Endothelial cell of umbilical vein (primary cell): ENCODE results near the gene PRPF40B. TPM values are rescaled to one million over a fixed set of nuclear protein-coding genes. Genes with fewer than 3 reads are reported as not detected.
A peak's percentile ranks its signal among the peaks of the same experiment; 100 is the strongest.

ENCODE experiments used
- BruUV-seq: library from RNA; stranded (reverse); fragments of 400-500 nt; replicated peaks from 2 replicates; lab custom pipeline; 2021; lab: Mats Ljungman, UMichigan
- CTCF ChIA-PET: fragments of 300-600, 350-600 bp; sonication (Branson Sonifier 250); formaldehyde crosslinking; loops from one replicate; lab custom pipeline; 2021; ENCODE audit warnings: antibody characterized with exemption, inconsistent platforms; lab: Charles Lee
- POLR2A ChIA-PET: fragments of 300-600, 350-600 bp; sonication (Branson Sonifier 250); formaldehyde crosslinking; loops from one replicate; lab custom pipeline; 2021; ENCODE audit warnings: antibody characterized with exemption, inconsistent platforms; lab: Charles Lee
- DNase-seq: peaks from one replicate; pipeline ENCODE4 v3.0.0-alpha.2; 2011; ENCODE audit warnings: low read depth, low spot score
- FAIRE-seq: peaks from 2 replicates; lab custom pipeline; 2011; peaks lifted over from hg19 to GRCh38; lab: Jason Lieb, UNC
- H2AFZ ChIP-seq: 2 replicates; pipeline ENCODE4 v1.6.0; 2012; ENCODE audit warnings: low read depth, low read length, control low read depth, inconsistent platforms
- H3K27ac ChIP-seq: 2 replicates; pipeline ENCODE4 v1.5.1; 2011; ENCODE audit warnings: low read depth, mild to moderate bottlenecking, control low read depth, low read length, moderate library complexity; ENCODE audit not compliant: insufficient read depth
- H3K27me3 ChIP-seq, 2 experiments: 2 replicates each; pipeline versions ENCODE4 v1.6.0 to v1.6.1; 2011; ENCODE audit warnings: low read length in 2 of 2, mixed read lengths in 1 of 2; ENCODE audit not compliant: control insufficient read depth in 2 of 2, insufficient read depth in 2 of 2
- H3K36me3 ChIP-seq, 2 experiments: 2 replicates in 1 of 2; 3 replicates in 1 of 2; pipeline ENCODE4 v1.5.1; 2011; ENCODE audit warnings: low read length in 2 of 2, mild to moderate bottlenecking in 1 of 2, moderate library complexity in 1 of 2; ENCODE audit not compliant: control insufficient read depth in 2 of 2, insufficient read depth in 2 of 2; ENCODE audit errors: extremely low read depth in 1 of 2
- H3K4me1 ChIP-seq: 3 replicates; pipeline ENCODE4 v1.5.1; 2011; ENCODE audit warnings: mild to moderate bottlenecking, low read length; ENCODE audit not compliant: control insufficient read depth, insufficient read depth; ENCODE audit errors: extremely low read depth
- H3K4me2 ChIP-seq: 2 replicates; pipeline ENCODE4 v1.6.1; 2011; ENCODE audit warnings: low read length, control low read depth, mixed read lengths; ENCODE audit not compliant: insufficient read depth
- H3K4me3 ChIP-seq, 3 experiments: fragments of 200-600 bp in 1 of 3; sonication (generic), shearing (Covaris generic) in 1 of 3; replicated peaks in 1 of 3; 2 replicates each; pipeline ENCODE4 v1.5.1; 2011 to 2016; ENCODE audit warnings: control low read depth in 3 of 3, low read length in 3 of 3, mild to moderate bottlenecking in 2 of 3, inconsistent platforms in 1 of 3, low read depth in 1 of 3, moderate library complexity in 1 of 3; ENCODE audit not compliant: insufficient read depth in 1 of 3
- H3K79me2 ChIP-seq: 2 replicates; pipeline ENCODE4 v1.6.0; 2012; ENCODE audit warnings: low read length, inconsistent platforms; ENCODE audit not compliant: control insufficient read depth, insufficient read depth
- H3K9ac ChIP-seq: replicated peaks from 2 replicates; pipeline ENCODE3; 2011; ENCODE audit warnings: low read length, control low read depth; ENCODE audit not compliant: insufficient read depth; ENCODE audit errors: extremely low read depth
- H3K9me1 ChIP-seq: replicated peaks from 3 replicates; pipeline ENCODE4 v1.6.0; 2011; ENCODE audit warnings: mild to moderate bottlenecking, low read length; ENCODE audit not compliant: control insufficient read depth, insufficient read depth; ENCODE audit errors: extremely low read depth
- H3K9me3 ChIP-seq: replicated peaks from 2 replicates; pipeline ENCODE4 v1.5.1; 2012; ENCODE audit warnings: low read length, inconsistent platforms; ENCODE audit not compliant: control insufficient read depth, insufficient read depth
- H4K20me1 ChIP-seq: replicated peaks from 2 replicates; pipeline ENCODE3; 2011; ENCODE audit warnings: mild to moderate bottlenecking, low read length; ENCODE audit not compliant: control insufficient read depth, insufficient read depth; ENCODE audit errors: extremely low read depth
- EZH2 ChIP-seq: IDR thresholded peaks from 2 replicates; pipeline ENCODE4 v1.6.1; 2012; ENCODE audit warnings: borderline replicate concordance, low read depth, mild to moderate bottlenecking, moderate library complexity, low read length, inconsistent platforms; ENCODE audit not compliant: severe bottlenecking
- FOS ChIP-seq: IDR thresholded peaks from 2 replicates; pipeline ENCODE4 v1.6.1; 2011; ENCODE audit warnings: mild to moderate bottlenecking, low read length, moderate library complexity, borderline replicate concordance; ENCODE audit not compliant: insufficient read depth
- GATA2 ChIP-seq: IDR thresholded peaks from 2 replicates; pipeline ENCODE4 v1.7.0; 2011; ENCODE audit warnings: low read depth, mild to moderate bottlenecking, moderate library complexity, mixed read lengths, low read length; ENCODE audit not compliant: insufficient read length, insufficient read depth
- JUN ChIP-seq: IDR thresholded peaks from 2 replicates; pipeline ENCODE4 v1.6.1; 2011; ENCODE audit warnings: borderline replicate concordance, low read depth; ENCODE audit not compliant: insufficient read length, insufficient read depth
- MYC ChIP-seq: IDR thresholded peaks from one replicate; pipeline ENCODE4 v1.6.1; 2011; ENCODE audit warnings: mild to moderate bottlenecking, low read depth, low read length
- POLR2A ChIP-seq: IDR thresholded peaks from 2 replicates; pipeline ENCODE4 v1.6.1; 2012; ENCODE audit warnings: low read depth, mild to moderate bottlenecking, control low read depth, low read length
- POLR2AphosphoS5 ChIP-seq: IDR thresholded peaks from 2 replicates; pipeline ENCODE4 v1.6.1; 2012; ENCODE audit warnings: low read depth, mild to moderate bottlenecking, control low read depth, low read length, moderate library complexity; ENCODE audit not compliant: insufficient read depth
- dilution Hi-C: fragments of 300-500 bp; cut with MboI; formaldehyde crosslinking; loops from one replicate; pipeline ENCODE4 v1.15.0; 2019; ENCODE audit warnings: low sequenced_read_pairs; ENCODE audit not compliant: extremely low pct_ligation_motif_present
- intact Hi-C: fragments of 100-400 bp; cut with micrococcal nuclease; formaldehyde crosslinking; loops from one replicate; pipeline ENCODE4 v1.10.0; 2022
- polyA plus RNA-seq, 4 experiments: library from polyadenylated mRNA; depleted of rRNA in 3 of 4; stranded (reverse) in 3 of 4; unstranded in 1 of 4; fragments of >200 nt; gene quantifications; 2 replicates each; pipeline versions ENCODE4 v1.2.1 to v1.2.3, GENCODE V29; 2011 to 2012; ENCODE audit warnings: missing spikeins in 1 of 4
- total RNA-seq: library from RNA; stranded (reverse); gene quantifications from 2 replicates; pipeline ENCODE4 v1.2.3, GENCODE V29; 2021
- TF ChIP-seq, protein P1 (sequence below): IDR thresholded peaks from 2 replicates; pipeline ENCODE4 v1.6.1; 2011; ENCODE audit not compliant: insufficient read depth, insufficient read length
- TF ChIP-seq, protein P2 (sequence below), 2 donors: IDR thresholded peaks; 1 replicate in 1 of 2; 2 replicates in 1 of 2; pipeline ENCODE4 v1.5.1; 2011; ENCODE audit warnings: low read length in 2 of 2, mild to moderate bottlenecking in 2 of 2, moderate library complexity in 2 of 2, control low read depth in 1 of 2, inconsistent platforms in 1 of 2, low read depth in 1 of 2; ENCODE audit not compliant: insufficient read depth in 1 of 2; ENCODE audit errors: extremely low read depth in 1 of 2

PRPF40B gene
- total and polyA plus RNA-seq, 2 donors (not counting 3 experiments of a cell fraction or from before 2014, with no cell fraction given) = 5.4 to 9.9 TPM

DNA sequence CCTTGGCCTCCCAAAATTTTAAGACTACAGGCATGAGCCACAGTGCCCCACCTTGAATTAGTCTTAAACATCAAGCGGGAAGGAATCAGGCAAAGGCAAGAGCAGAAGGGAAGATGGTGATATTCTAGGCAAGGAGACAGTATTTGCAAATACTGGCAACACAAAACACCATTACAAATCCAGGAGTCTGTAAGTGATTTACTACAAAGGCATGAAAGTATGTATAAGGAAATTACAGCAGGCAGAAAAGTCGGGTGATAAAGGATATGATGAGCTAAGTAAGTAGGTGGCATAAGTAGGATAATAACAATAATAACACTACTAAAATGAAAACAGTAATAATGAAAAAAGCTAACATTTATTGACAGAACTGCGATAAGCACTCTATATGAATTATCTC, 55.4 kb downstream of the PRPF40B start:
- Histone ChIP-seq H3K27ac (no peak overlapping the region), H3K9ac (no peak overlapping the region), H3K79me2 (peaks cover 51% of the 10 kb centered on the region), H3K4me3 (no peak overlapping the region), H3K27me3 (no peaks in the 10 kb centered on the region), H3K4me1 (peaks cover 14% of the 10 kb centered on the region), H3K4me2 (no peak overlapping the region), H2AFZ (no peak overlapping the region), H4K20me1 (no peaks in the 10 kb centered on the region), H3K36me3 (no peaks in the 10 kb centered on the region), H3K9me1 (no peaks in the 10 kb centered on the region), H3K9me3 (no peaks in the 10 kb centered on the region)
- ChIA-PET POLR2A (no interaction called here), CTCF (interaction anchor here (0.8 to 2.1 kb wide), 2 partner anchors 11 to 31 kb away, joined by 3 to 10 read pairs; no protein-coding TSS in a partner anchor)
- BruUV-seq = no TSS peak
- intact Hi-C loops = no loop called here
- DNase-seq (no peak), FAIRE-seq (peak; percentile 12)
- TF ChIP-seq POLR2A (no peak), GATA2 (no peak), JUN (no peak), POLR2AphosphoS5 (no peak), EZH2 (no peak), MYC (no peak), FOS (no peak)
- TF ChIP-seq, protein P1, sequence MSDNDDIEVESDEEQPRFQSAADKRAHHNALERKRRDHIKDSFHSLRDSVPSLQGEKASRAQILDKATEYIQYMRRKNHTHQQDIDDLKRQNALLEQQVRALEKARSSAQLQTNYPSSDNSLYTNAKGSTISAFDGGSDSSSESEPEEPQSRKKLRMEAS = no peak
- TF ChIP-seq, protein P2, sequence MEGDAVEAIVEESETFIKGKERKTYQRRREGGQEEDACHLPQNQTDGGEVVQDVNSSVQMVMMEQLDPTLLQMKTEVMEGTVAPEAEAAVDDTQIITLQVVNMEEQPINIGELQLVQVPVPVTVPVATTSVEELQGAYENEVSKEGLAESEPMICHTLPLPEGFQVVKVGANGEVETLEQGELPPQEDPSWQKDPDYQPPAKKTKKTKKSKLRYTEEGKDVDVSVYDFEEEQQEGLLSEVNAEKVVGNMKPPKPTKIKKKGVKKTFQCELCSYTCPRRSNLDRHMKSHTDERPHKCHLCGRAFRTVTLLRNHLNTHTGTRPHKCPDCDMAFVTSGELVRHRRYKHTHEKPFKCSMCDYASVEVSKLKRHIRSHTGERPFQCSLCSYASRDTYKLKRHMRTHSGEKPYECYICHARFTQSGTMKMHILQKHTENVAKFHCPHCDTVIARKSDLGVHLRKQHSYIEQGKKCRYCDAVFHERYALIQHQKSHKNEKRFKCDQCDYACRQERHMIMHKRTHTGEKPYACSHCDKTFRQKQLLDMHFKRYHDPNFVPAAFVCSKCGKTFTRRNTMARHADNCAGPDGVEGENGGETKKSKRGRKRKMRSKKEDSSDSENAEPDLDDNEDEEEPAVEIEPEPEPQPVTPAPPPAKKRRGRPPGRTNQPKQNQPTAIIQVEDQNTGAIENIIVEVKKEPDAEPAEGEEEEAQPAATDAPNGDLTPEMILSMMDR (IDR thresholded peaks at IDR 0.05; ENCODE audit: extremely low read depth in 1 of 2, insufficient read depth in 1 of 2, low read depth in 1 of 2, low read length in 2 of 2) = no peak
- dilution Hi-C loops = no loop called here
